ENCODE results near the gene BLOC1S5. TPM values are rescaled to one million over a fixed set of nuclear protein-coding genes. Genes with fewer than 3 reads are reported as not detected.
A peak's percentile ranks its signal among the peaks of the same experiment; 100 is the strongest.
"Not testable (repeated sequence)": the region's sequence is repeated elsewhere in the genome, so short reads cannot be mapped to it uniquely, and the experiment has no call there.

The BLOC1S5 gene
- total and polyA plus RNA-seq, 9 of the 15 experiments (the other 6 are each of a cell fraction or from before 2014, with no cell fraction given), result 8.5 to 41.0 (median 27.7) TPM

- no peaks in the 10 kb centered on the region for H3K27me3 ChIP-seq (ENCODE audit: control insufficient read depth in 2 of 2, insufficient read depth in 2 of 2, low read length in 2 of 2)
- FAIRE-seq (no peak), ATAC-seq (no peak), DNase-seq (ENCODE audit: extremely low read depth in 1 of 4, low spot score in 3 of 4) (no peak)
- H3K9ac ChIP-seq (ENCODE audit: insufficient read depth in 1 of 2, low read depth in 2 of 2, low read length in 2 of 2), result no peak overlapping the region
- H3K9me1 ChIP-seq (ENCODE audit: control insufficient read depth, insufficient read depth, low read length), result no peaks in the 10 kb centered on the region
- H3K27ac ChIP-seq (ENCODE audit: extremely low read depth, low read depth, low read length), result no peak overlapping the region
- in situ Hi-C loops (cut with MboI), result no loop called here
- ChIA-PET CTCF (ENCODE audit: low intra/inter-chr PET ratio) (no interaction called here), POLR2A (interaction anchor here (0.6 kb wide), 1 partner anchor 469 kb away, joined by 5 read pairs; no protein-coding TSS in a partner anchor)
- no peak overlapping the region for H2AFZ ChIP-seq (ENCODE audit: low read depth, low read length)
- TF ChIP-seq SMARCA5 (IDR thresholded peaks at IDR 0.05) (no peak), ATF3 (IDR thresholded peaks at IDR 0.05) (peak; percentile 40; the same call in 1 of the 2 replicates), ATF3 (CRISPR knock-in tag; conservative IDR thresholded peaks at IDR 0.05) (no peak), FOSL1 (tag; conservative IDR thresholded peaks at IDR 0.05) (peak; percentile 46), U2AF2 (optimal IDR thresholded peaks at IDR 0.05; ENCODE audit: low read depth, low read length) (no peak)
- peaks cover 16% of the 10 kb centered on the region; the same call in 2 of the 3 replicates for H3K36me3 ChIP-seq (ENCODE audit: control insufficient read depth, insufficient read depth, low read length)
- no peaks in the 10 kb centered on the region for H3K4me1 ChIP-seq (replicated peaks in 1 of 2; ENCODE audit: control insufficient read depth in 2 of 2, insufficient read depth in 2 of 2, low read length in 2 of 2)
- no peaks in the 10 kb centered on the region for H3K79me2 ChIP-seq (ENCODE audit: control insufficient read depth, insufficient read depth, low read length)
- H3K4me2 ChIP-seq (ENCODE audit: insufficient read depth, low read length), result no peak overlapping the region
- no TSS peak for BruUV-seq (replicated peaks)
- 89% methylated on average over 3 of the region's 3 CpGs for WGBS (ENCODE audit: insufficient coverage, low coverage, missing lambda C conversion rate)
- intact Hi-C loops (cut with micrococcal nuclease), result no loop called here
- H3K9me3 ChIP-seq (replicated peaks; ENCODE audit: control insufficient read depth, insufficient read depth, low read depth, low read length), result no peaks in the 10 kb centered on the region
- no peaks in the 10 kb centered on the region for H4K20me1 ChIP-seq (replicated peaks; ENCODE audit: control insufficient read depth, insufficient read depth, low read length)
- no peak overlapping the region for H3K4me3 ChIP-seq
These were observed 16.5 kb downstream of the BLOC1S5 start for GRCh38 chr6:8047541-8048292.

- BruUV-seq (replicated peaks); POLR2A ChIA-PET; H3K4me3 ChIP-seq; CTCF ChIA-PET (ENCODE audit: low intra/inter-chr PET ratio); H2AFZ ChIP-seq (ENCODE audit: low read depth, low read length); H3K9me1 ChIP-seq (ENCODE audit: control insufficient read depth, insufficient read depth, low read length); DNase-seq (ENCODE audit: extremely low read depth in 1 of 4, low spot score in 3 of 4); ATAC-seq; H3K9ac ChIP-seq (ENCODE audit: insufficient read depth in 1 of 2, low read depth in 2 of 2, low read length in 2 of 2); H3K9me3 ChIP-seq (replicated peaks; ENCODE audit: control insufficient read depth, insufficient read depth, low read depth, low read length); H3K4me1 ChIP-seq (replicated peaks in 1 of 2; ENCODE audit: control insufficient read depth in 2 of 2, insufficient read depth in 2 of 2, low read length in 2 of 2); in situ Hi-C loops (cut with MboI); FAIRE-seq; intact Hi-C loops (cut with micrococcal nuclease); H4K20me1 ChIP-seq (replicated peaks; ENCODE audit: control insufficient read depth, insufficient read depth, low read length); H3K27me3 ChIP-seq (ENCODE audit: control insufficient read depth in 2 of 2, insufficient read depth in 2 of 2, low read length in 2 of 2); H3K79me2 ChIP-seq (ENCODE audit: control insufficient read depth, insufficient read depth, low read length); H3K27ac ChIP-seq (ENCODE audit: extremely low read depth, low read depth, low read length); H3K4me2 ChIP-seq (ENCODE audit: insufficient read depth, low read length): not testable (repeated sequence)
- WGBS (ENCODE audit: insufficient coverage, low coverage, missing lambda C conversion rate), result 82% methylated on average over 4 of the region's 4 CpGs
- peaks cover 22% of the 10 kb centered on the region; the same call in 2 of the 3 replicates for H3K36me3 ChIP-seq (ENCODE audit: control insufficient read depth, insufficient read depth, low read length)
These were observed 18.4 kb downstream of the BLOC1S5 start for GRCh38 chr6:8045769-8046168.
